GM19238 (cell line): ENCODE results near the gene RAD51B.

Experiments used
- DNase-seq: peaks from one replicate; pipeline ENCODE4 v3.0.0; 2011; ENCODE audit warnings: low spot score; ENCODE audit not compliant: insufficient read length

Gene RAD51B

GRCh38 chr14:68503186-68503825 lies 683.7 kb downstream of the RAD51B start:
- no peak for DNase-seq

DNA sequence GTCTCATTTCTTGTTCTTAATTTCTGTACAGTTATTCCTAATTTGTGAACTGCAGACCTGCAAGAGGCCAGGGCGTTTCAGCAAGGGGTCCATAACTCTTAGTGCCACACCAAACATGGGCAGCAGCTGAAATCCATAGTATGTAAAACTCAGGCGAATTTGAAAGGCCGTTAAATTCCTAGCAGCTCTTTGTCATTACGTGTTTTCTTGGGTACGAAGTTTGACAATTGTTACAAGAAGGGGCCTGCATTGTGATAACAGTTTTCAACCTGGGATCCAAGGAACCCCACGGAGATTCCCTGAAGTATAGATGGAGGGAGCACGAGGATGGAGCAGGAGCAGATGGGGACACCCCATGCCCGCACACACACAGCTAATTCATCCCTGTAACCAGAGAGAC lies 685.3 kb downstream of the RAD51B start:
- no peak for DNase-seq

- no peak for DNase-seq
Measured at GRCh38 chr14:68506021-68506644, 686.6 kb downstream of the RAD51B start.

GRCh38 chr14:68506645-68507419 lies 687.3 kb downstream of the RAD51B start:
- DNase-seq: no peak

GRCh38 chr14:68507544-68508081 lies 688.0 kb downstream of the RAD51B start:
- no peak for DNase-seq

GRCh38 chr14:68508581-68508980 lies 689.0 kb downstream of the RAD51B start:
- DNase-seq: no peak

DNA sequence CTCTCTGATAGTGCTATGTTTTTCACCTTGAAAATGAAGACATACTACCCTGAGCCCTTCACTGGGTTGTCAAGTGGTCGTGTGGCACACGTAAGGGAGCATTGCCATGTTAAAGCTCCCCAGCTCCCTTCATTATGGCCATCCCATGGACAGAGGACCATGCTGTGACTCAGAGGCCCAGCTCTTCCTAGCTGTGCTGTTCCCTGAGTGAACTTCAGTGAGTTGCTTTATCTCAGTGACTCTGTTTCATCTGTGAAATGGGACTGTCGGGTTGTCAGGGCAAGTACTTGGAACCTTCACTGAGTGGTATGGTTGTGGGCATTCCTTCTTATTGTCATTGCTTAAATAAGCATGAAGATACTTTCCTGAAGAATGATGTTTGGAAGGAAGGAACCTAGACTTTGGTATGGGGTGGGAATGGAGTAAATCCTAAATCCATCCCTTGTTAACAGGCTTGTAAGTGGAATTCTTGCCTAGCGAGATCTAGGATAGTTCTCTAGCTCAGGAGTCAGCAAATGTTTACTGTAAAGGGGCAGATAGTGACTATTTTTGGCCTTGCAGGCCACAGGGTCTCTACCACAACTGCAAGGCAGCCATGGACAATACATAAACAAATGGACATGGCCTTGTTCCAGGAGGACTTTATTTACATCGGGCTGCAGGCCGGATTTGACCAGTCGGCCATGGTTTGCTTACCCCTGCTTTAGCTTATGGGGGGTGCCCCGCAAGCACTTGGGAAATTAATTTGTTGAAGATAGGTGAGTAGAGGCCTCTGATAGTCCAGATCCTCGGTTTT lies 689.8 kb downstream of the RAD51B start:
- no peak for DNase-seq

- no peak for DNase-seq
Measured at GRCh38 chr14:68510201-68511128, 690.9 kb downstream of the RAD51B start.

DNA sequence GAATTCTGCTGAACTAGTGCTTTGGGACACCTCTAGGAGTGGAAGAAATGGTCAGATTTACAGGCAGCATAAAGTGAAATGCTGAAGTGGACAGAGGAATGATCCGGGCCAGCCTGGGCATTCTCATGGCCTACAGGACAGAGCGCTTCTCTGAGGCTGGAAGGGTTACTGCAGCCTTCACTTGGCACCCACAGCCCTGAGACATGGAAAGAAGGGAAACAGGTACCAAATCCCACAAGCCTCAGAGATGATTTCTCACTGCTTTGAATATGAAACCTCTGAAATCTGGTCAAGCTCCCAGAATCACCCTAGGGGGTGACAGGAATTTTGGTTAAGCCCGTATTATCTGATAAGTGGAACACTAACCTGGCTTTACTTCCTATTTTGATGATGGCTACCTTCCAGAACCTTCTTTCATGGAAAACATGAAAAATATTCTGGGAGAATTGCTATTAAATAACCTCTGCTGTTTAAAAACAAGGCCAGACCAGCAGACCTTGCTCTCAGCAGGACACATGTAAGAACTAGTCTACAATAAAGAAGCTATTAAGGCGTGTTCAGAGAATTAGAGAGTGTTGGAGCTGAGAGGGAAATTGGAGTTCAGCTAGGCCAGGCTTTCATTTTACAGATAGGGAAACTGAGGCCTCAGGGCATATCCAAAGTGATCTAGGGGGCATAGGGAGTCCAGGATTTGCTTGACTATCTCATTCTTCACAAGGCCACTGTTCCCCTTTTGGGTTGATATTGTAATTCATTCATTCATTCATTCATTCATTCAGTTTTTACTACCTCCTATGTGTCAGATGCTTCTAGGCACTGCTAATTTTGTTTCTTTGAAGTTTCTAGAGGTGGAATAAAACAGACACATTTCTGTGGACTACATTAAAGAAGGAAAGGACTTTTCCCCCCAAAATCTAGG lies 691.8 kb downstream of the RAD51B start:
- no peak for DNase-seq

DNA sequence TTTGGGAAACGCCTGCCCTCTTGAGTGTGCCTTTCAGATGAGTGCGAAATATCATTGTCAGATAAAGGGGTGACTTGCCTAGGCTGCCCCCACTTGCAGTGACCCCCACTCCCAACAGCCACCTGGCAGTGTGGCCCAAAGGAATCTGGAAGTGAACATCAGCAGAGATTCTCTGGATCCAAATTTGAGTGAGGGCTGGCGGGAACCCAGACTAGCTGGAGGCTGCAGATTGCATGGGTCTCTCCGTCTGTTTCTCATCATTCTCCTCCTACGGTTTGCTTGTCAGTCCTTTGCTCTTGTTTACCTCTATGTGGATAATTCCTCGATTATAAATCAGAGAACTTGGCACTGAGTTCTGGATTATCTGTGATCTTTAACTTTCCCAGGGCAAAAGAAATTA lies 692.5 kb downstream of the RAD51B start:
- no peak for DNase-seq

GRCh38 chr14:68513137-68513536 lies 693.6 kb downstream of the RAD51B start:
- no peak for DNase-seq

DNA sequence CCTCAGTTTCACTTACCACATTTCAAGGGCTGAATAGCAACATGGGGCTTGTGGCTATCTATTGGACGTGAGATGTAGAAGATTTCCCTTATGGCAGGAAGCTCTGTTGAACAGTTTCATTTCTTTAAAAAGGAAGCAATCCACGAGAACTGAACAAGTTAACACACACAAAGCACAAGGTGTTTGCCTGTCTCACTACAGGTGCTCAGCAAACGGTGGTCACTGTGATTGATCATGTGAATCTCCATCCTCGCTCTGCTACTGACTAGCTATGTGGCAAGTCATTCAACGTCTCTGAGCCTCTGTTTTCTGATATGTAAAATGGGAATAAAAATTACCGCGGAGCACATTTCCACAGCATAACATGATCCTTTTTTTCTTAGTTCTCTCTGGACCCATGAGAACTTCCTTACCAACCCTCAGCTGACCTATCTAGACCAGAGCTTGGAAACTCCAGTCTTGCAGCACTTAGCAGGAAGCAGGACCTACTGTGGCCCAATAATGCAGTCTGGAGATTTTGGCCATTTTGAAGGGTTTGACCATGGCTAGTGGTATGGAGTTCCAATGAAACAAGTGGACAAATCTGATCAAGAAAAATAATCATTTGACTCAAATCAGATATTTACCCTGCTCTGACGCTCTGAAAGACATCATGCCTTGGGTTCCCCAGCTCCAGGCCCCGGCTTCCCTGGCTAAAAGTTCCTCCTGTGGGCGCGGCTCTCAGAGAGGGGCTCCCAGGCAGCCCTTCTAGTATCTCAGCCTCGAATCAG lies 694.4 kb downstream of the RAD51B start:
- DNase-seq: no peak

GRCh38 chr14:68514608-68515194 lies 695.1 kb downstream of the RAD51B start:
- no peak for DNase-seq

- DNase-seq: no peak
Measured at GRCh38 chr14:68516342-68516741, 696.8 kb downstream of the RAD51B start.

GRCh38 chr14:68518166-68518565 lies 698.6 kb downstream of the RAD51B start:
- DNase-seq: no peak

DNA sequence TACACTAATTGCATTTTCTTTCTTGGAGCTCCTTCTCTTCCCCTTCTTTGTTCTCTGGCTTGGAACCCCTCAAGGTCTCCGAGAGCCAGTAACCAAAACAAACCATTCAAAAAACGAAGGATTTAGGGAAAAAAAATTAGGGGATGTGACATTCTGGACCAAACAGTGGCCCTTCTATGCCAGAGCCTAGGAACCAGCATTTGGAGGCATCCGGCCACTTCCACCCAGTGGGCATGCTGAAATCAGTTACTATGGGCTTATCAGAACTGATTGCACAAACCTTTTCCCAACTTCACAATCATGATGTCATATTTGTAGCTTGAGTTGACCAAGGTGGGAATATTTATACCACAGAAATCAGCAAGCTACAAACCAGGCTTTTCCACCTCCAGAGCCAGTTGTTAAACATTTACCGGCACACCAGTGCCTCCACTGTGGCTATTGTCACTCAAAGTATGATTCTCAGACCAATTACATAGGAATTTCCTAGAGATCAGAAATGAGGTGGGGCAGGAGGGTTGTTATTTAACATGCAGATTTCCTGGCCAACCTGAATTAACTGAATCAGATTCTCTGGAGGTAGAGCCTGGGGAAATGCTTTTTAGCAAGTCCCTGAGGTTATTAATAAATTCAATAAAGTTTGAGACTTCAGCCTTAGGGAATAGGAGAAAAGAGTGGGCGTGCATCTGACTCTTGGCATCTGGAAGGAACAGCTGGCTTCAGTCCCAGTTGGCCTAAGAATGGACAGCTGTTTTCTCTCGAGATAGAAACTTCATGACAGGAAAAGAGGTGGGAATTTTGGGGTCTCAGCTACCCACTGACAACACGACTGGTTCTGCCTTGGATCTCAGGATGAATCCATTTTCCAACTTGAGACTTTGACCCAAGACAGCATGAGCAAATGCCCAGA lies 699.4 kb downstream of the RAD51B start:
- no peak for DNase-seq

DNA sequence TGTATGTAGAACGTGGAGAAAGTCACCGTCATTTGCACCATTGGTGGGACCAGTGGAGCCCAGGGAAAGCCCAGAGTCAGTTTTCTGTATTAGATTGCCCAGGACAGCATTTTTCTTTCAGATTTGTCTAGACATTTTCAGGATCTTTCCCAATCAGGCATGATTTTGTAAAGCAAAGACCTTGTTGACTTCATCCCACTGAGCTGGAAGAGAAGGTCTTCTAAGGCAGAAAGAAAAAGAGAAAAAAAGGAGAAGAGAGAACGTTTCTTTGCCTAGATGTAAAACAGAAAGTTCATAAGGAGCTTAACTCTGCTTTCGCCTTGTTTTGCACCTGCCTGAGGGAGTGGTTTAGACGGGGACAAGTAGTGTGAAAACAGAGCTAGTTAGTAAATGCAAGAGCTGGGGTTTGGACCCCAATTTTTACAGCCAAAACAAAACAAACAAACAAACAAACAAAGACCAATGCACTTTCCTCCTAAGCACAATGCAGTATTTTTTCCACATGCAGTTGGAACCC lies 700.1 kb downstream of the RAD51B start:
- DNase-seq: no peak
